ENCODE measurements around the gene ABCA9. TPM values are rescaled to one million over a fixed set of nuclear protein-coding genes. Genes with fewer than 3 reads are reported as not detected.
"Not testable (repeated sequence)": the region's sequence is repeated elsewhere in the genome, so short reads cannot be mapped to it uniquely, and the experiment has no call there.

The ABCA9 gene
- polyA plus RNA-seq, 3 donors = 0.02 to 0.49 TPM; not detected in 1

- Histone ChIP-seq H3K4me1 (ENCODE audit: control insufficient read depth in 1 of 2, insufficient read depth in 2 of 2, low read length in 2 of 2) (no peaks in the 10 kb centered on the region), H3K27ac (ENCODE audit: low read depth in 1 of 2, low read length in 2 of 2) (no peak overlapping the region), H3K4me3 (replicated peaks in 1 of 3; ENCODE audit: low read depth in 2 of 3, low read length in 3 of 3) (no peak overlapping the region), H3K4me2 (replicated peaks; ENCODE audit: extremely low read depth, low read length, poor library complexity, severe bottlenecking) (no peak overlapping the region), H4K20me1 (ENCODE audit: insufficient read depth, low read length) (no peaks in the 10 kb centered on the region), H3K9ac (ENCODE audit: insufficient read depth, low read length, poor library complexity, severe bottlenecking) (no peak overlapping the region), H3K36me3 (replicated peaks in 1 of 2; ENCODE audit: control insufficient read depth in 1 of 2, insufficient read depth in 2 of 2, low read length in 2 of 2) (no peaks in the 10 kb centered on the region), H3K27me3 (ENCODE audit: control insufficient read depth in 2 of 2, insufficient read depth in 2 of 2, low read length in 2 of 2) (no peaks in the 10 kb centered on the region), H3K9me3 (replicated peaks in 1 of 2; ENCODE audit: control insufficient read depth in 1 of 2, insufficient read depth in 1 of 2, low read length in 2 of 2) (no peaks in the 10 kb centered on the region), H3K79me2 (ENCODE audit: insufficient read depth, low read length) (no peaks in the 10 kb centered on the region), H2AFZ (ENCODE audit: insufficient read depth, low read depth, low read length, poor library complexity, severe bottlenecking) (no peak overlapping the region)
- Mint-ChIP-seq H3K27ac (no peak overlapping the region), H3K27me3 (ENCODE audit: low read depth in 3 of 3) (peaks cover 0 to 2% (median 0%) of the 10 kb centered on the region in 3 donors), H3K36me3 (no peaks in the 10 kb centered on the region), H3K4me1 (no peaks in the 10 kb centered on the region), H3K4me3 (no peak overlapping the region), H3K9me3 (peaks cover 0 to under 1% (median 0%) of the 10 kb centered on the region in 7 donors)
- intact Hi-C loops (cut with micrococcal nuclease) = no loop called here
- WGBS (ENCODE audit: insufficient coverage) = 100% methylated on average over 2 of the region's 4 CpGs
- no peak for TF ChIP-seq CTCF (IDR thresholded peaks at IDR 0.05)
- no peak for DNase-seq
Observed at GRCh38 chr17:69012895-69013805, 47.6 kb downstream of the ABCA9 start.

GRCh38 chr17:69009930-69010329 is 50.8 kb downstream of the ABCA9 start:
- no peak overlapping the region for H3K9ac ChIP-seq (ENCODE audit: insufficient read depth, low read length, poor library complexity, severe bottlenecking)
- no peak overlapping the region for H3K4me2 ChIP-seq (replicated peaks; ENCODE audit: extremely low read depth, low read length, poor library complexity, severe bottlenecking)
- intact Hi-C loops (cut with micrococcal nuclease) = no loop called here
- H3K27ac ChIP-seq (ENCODE audit: low read depth in 1 of 2, low read length in 2 of 2) = no peak overlapping the region
- no peak for TF ChIP-seq CTCF (IDR thresholded peaks at IDR 0.05)
- H3K36me3 ChIP-seq (replicated peaks in 1 of 2; ENCODE audit: control insufficient read depth in 1 of 2, insufficient read depth in 2 of 2, low read length in 2 of 2) = no peaks in the 10 kb centered on the region
- H4K20me1 ChIP-seq (ENCODE audit: insufficient read depth, low read length) = no peaks in the 10 kb centered on the region
- Mint-ChIP-seq H3K9me3 (peaks cover 0 to 11% (median 4%) of the 10 kb centered on the region in 7 donors), H3K27me3 (ENCODE audit: low read depth in 3 of 3) (peaks cover 0 to 2% (median 2%) of the 10 kb centered on the region in 3 donors), H3K4me3 (no peak overlapping the region), H3K36me3 (no peaks in the 10 kb centered on the region), H3K4me1 (no peaks in the 10 kb centered on the region), H3K27ac (peak overlapping the region in 1 of 7 donors; percentile 48)
- no peaks in the 10 kb centered on the region for H3K27me3 ChIP-seq (ENCODE audit: control insufficient read depth in 2 of 2, insufficient read depth in 2 of 2, low read length in 2 of 2)
- H3K79me2 ChIP-seq (ENCODE audit: insufficient read depth, low read length) = no peaks in the 10 kb centered on the region
- no peak overlapping the region for H2AFZ ChIP-seq (ENCODE audit: insufficient read depth, low read depth, low read length, poor library complexity, severe bottlenecking)
- peaks cover 0 to 4% of the 10 kb centered on the region in 2 donors for H3K9me3 ChIP-seq (replicated peaks in 1 of 2; ENCODE audit: control insufficient read depth in 1 of 2, insufficient read depth in 1 of 2, low read length in 2 of 2)
- DNase-seq = no peak
- H3K4me1 ChIP-seq (ENCODE audit: control insufficient read depth in 1 of 2, insufficient read depth in 2 of 2, low read length in 2 of 2) = no peaks in the 10 kb centered on the region
- no peak overlapping the region for H3K4me3 ChIP-seq (replicated peaks in 1 of 3; ENCODE audit: low read depth in 2 of 3, low read length in 3 of 3)
- 96% methylated on average over 3 of the region's 3 CpGs for WGBS (ENCODE audit: insufficient coverage)

GRCh38 chr17:69004759-69005158 is 56.0 kb downstream of the ABCA9 start:
- 100% methylated on average over 14 of the region's 27 CpGs for WGBS (ENCODE audit: insufficient coverage)
- DNase-seq; H3K36me3 ChIP-seq (replicated peaks in 1 of 2; ENCODE audit: control insufficient read depth in 1 of 2, insufficient read depth in 2 of 2, low read length in 2 of 2); H3K27ac Mint-ChIP-seq; H3K4me1 Mint-ChIP-seq; H3K9ac ChIP-seq (ENCODE audit: insufficient read depth, low read length, poor library complexity, severe bottlenecking); intact Hi-C loops (cut with micrococcal nuclease); H3K9me3 ChIP-seq (replicated peaks in 1 of 2; ENCODE audit: control insufficient read depth in 1 of 2, insufficient read depth in 1 of 2, low read length in 2 of 2); H3K4me3 ChIP-seq (replicated peaks in 1 of 3; ENCODE audit: low read depth in 2 of 3, low read length in 3 of 3); H4K20me1 ChIP-seq (ENCODE audit: insufficient read depth, low read length); H3K36me3 Mint-ChIP-seq; H3K27ac ChIP-seq (ENCODE audit: low read depth in 1 of 2, low read length in 2 of 2); H3K27me3 ChIP-seq (ENCODE audit: control insufficient read depth in 2 of 2, insufficient read depth in 2 of 2, low read length in 2 of 2); H3K4me2 ChIP-seq (replicated peaks; ENCODE audit: extremely low read depth, low read length, poor library complexity, severe bottlenecking); H3K27me3 Mint-ChIP-seq (ENCODE audit: low read depth in 3 of 3); H3K4me1 ChIP-seq (ENCODE audit: control insufficient read depth in 1 of 2, insufficient read depth in 2 of 2, low read length in 2 of 2); H3K4me3 Mint-ChIP-seq; H2AFZ ChIP-seq (ENCODE audit: insufficient read depth, low read depth, low read length, poor library complexity, severe bottlenecking); H3K79me2 ChIP-seq (ENCODE audit: insufficient read depth, low read length): not testable (repeated sequence)
- peaks cover 0 to 20% (median 14%) of the 10 kb centered on the region in 7 donors for H3K9me3 Mint-ChIP-seq

Data from CD14-positive monocyte (primary cell).